GM23338 (cell line): ENCODE measurements around the gene SPA17. TPM values are rescaled to one million over a fixed set of nuclear protein-coding genes. Genes with fewer than 3 reads are reported as not detected.

Experiments
- ATAC-seq: fragments of 200-7000 bp; cut with Tn5 transposase; 3 replicates; pipeline ENCODE4 v1.9.1; 2020
- DNase-seq: peaks from one replicate; pipeline ENCODE4 v3.0.0-alpha.2; 2015; ENCODE audit warnings: low spot score
- H2AFZ ChIP-seq: fragments of 200-600 bp; sonication (generic); 2 replicates; pipeline ENCODE4 v1.8.0; 2016; ENCODE audit warnings: antibody characterized with exemption, mild to moderate bottlenecking, moderate library complexity
- H3F3A ChIP-seq: fragments of 200-600 bp; sonication (generic); replicated peaks from 2 replicates; pipeline ENCODE4 v1.8.0; 2017; ENCODE audit warnings: antibody characterized with exemption, mixed run types, low read depth
- H3K27ac ChIP-seq: fragments of 200-600 bp; sonication (generic); 2 replicates; pipeline ENCODE4 v1.6.1; 2016; ENCODE audit warnings: low read depth
- H3K27me3 ChIP-seq: fragments of 200-600 bp; sonication (generic); 2 replicates; pipeline ENCODE4 v1.8.0; 2016; ENCODE audit warnings: mild to moderate bottlenecking, mixed run types, moderate library complexity; ENCODE audit not compliant: insufficient read depth
- H3K36me3 ChIP-seq: fragments of 200-600 bp; sonication (generic); 2 replicates; pipeline ENCODE4 v1.8.0; 2016; ENCODE audit warnings: mild to moderate bottlenecking; ENCODE audit not compliant: insufficient read depth
- H3K4me1 ChIP-seq: fragments of 200-600 bp; sonication (generic); 2 replicates; pipeline ENCODE4 v1.8.0; 2016; ENCODE audit warnings: mild to moderate bottlenecking, moderate library complexity; ENCODE audit not compliant: insufficient read depth
- H3K4me2 ChIP-seq: fragments of 200-600 bp; sonication (generic); 2 replicates; pipeline ENCODE4 v1.7.1; 2017; ENCODE audit warnings: mixed run types
- H3K4me3 ChIP-seq: fragments of 200-600 bp; sonication (generic); 2 replicates; pipeline ENCODE4 v1.6.1; 2016; ENCODE audit warnings: mixed run types
- H3K79me2 ChIP-seq: fragments of 200-600 bp; sonication (generic); replicated peaks from 2 replicates; pipeline ENCODE4 v1.8.0; 2017; ENCODE audit warnings: mild to moderate bottlenecking; ENCODE audit not compliant: insufficient read depth
- H3K9me2 ChIP-seq: fragments of 200-600 bp; sonication (generic); 2 replicates; pipeline ENCODE4 v1.8.0; 2017; ENCODE audit not compliant: insufficient read depth
- H4K20me1 ChIP-seq: fragments of 200-600 bp; sonication (generic); replicated peaks from 2 replicates; pipeline ENCODE4 v1.8.0; 2017; ENCODE audit warnings: mild to moderate bottlenecking; ENCODE audit not compliant: insufficient read depth
- H3K27ac Mint-ChIP-seq: 2 replicates; pipeline ENCODE4 v1.8.0; 2020; ENCODE audit warnings: inconsistent platforms, mild to moderate bottlenecking, moderate library complexity, mixed read lengths
- H3K27me3 Mint-ChIP-seq: 3 replicates; pipeline ENCODE4 v1.8.0; 2022; ENCODE audit warnings: low read depth, mild to moderate bottlenecking, moderate library complexity, mixed read lengths, inconsistent platforms; ENCODE audit not compliant: insufficient read depth, poor library complexity
- H3K36me3 Mint-ChIP-seq: 3 replicates; pipeline ENCODE4 v1.8.0; 2021; ENCODE audit warnings: low read depth, mild to moderate bottlenecking, inconsistent platforms, moderate library complexity, mixed read lengths
- H3K4me1 Mint-ChIP-seq: 3 replicates; pipeline ENCODE4 v1.8.0; 2020; ENCODE audit warnings: mild to moderate bottlenecking, inconsistent platforms, mixed read lengths
- H3K4me3 Mint-ChIP-seq: 3 replicates; pipeline ENCODE4 v1.8.0; 2021; ENCODE audit warnings: moderate library complexity, mild to moderate bottlenecking, inconsistent platforms, mixed read lengths
- H3K9me3 Mint-ChIP-seq: 3 replicates; pipeline ENCODE4 v1.8.0; 2020; ENCODE audit warnings: moderate library complexity, mild to moderate bottlenecking, inconsistent platforms, mixed read lengths
- CREB1 ChIP-seq: fragments of 250-450 bp; sonication (Bioruptor Pico); IDR thresholded peaks from 2 replicates; pipeline ENCODE4 v1.5.0; 2020; ENCODE audit warnings: low read depth, mild to moderate bottlenecking, moderate library complexity
- EZH2 ChIP-seq: fragments of 200-600 bp; sonication (generic); IDR thresholded peaks from one replicate; pipeline ENCODE4 v1.8.0; 2017; ENCODE audit warnings: antibody characterized with exemption, mild to moderate bottlenecking, low read depth; ENCODE audit not compliant: unreplicated experiment
- EZH2phosphoT487 ChIP-seq: fragments of 200-600 bp; sonication (generic); IDR thresholded peaks from one replicate; pipeline ENCODE4 v1.8.1; 2018; ENCODE audit warnings: antibody characterized with exemption; ENCODE audit not compliant: unreplicated experiment
- JUNB ChIP-seq: IDR thresholded peaks from one replicate; pipeline ENCODE4 v1.6.1; 2016; ENCODE audit warnings: antibody characterized with exemption; ENCODE audit not compliant: unreplicated experiment
- NANOG ChIP-seq: IDR thresholded peaks from 2 replicates; pipeline ENCODE4 v1.6.1; 2016; ENCODE audit warnings: antibody characterized with exemption, borderline replicate concordance
- POLR2AphosphoS5 ChIP-seq: IDR thresholded peaks from 2 replicates; pipeline ENCODE4 v1.6.1; 2016; ENCODE audit warnings: antibody characterized with exemption, low read depth
- REST ChIP-seq: IDR thresholded peaks from one replicate; pipeline ENCODE4 v1.6.1; 2018; ENCODE audit warnings: antibody characterized with exemption; ENCODE audit not compliant: unreplicated experiment
- STAT1 ChIP-seq: IDR thresholded peaks from one replicate; pipeline ENCODE4 v1.6.1; 2016; ENCODE audit warnings: antibody characterized with exemption; ENCODE audit not compliant: unreplicated experiment
- ZNF114 ChIP-seq: fragments of 250-450 bp; sonication (Bioruptor Pico); IDR thresholded peaks from 2 replicates; pipeline ENCODE4 v1.5.0; 2020; ENCODE audit warnings: mild to moderate bottlenecking, moderate library complexity
- ZNF331 ChIP-seq: fragments of 250-450 bp; sonication (Bioruptor Pico); IDR thresholded peaks from 2 replicates; pipeline ENCODE4 v1.5.0; 2020; ENCODE audit warnings: low read depth, mild to moderate bottlenecking, moderate library complexity
- ZNF462 ChIP-seq: fragments of 250-450 bp; sonication (Bioruptor Pico); IDR thresholded peaks from 2 replicates; pipeline ENCODE4 v1.5.0; 2020; ENCODE audit warnings: mild to moderate bottlenecking, moderate library complexity
- polyA plus RNA-seq: library from polyadenylated mRNA; unstranded; fragments of >200 nt; fragmentation: Nextera tagmentation; extraction: Ambion mirVana; gene quantifications from 2 replicates; pipeline ENCODE4 v1.2.1, GENCODE V29; 2016
- total RNA-seq: library from RNA; depleted of rRNA; stranded (reverse); fragments of >200 nt; shearing (Covaris generic); gene quantifications from 2 replicates; pipeline ENCODE4 v1.2.3, GENCODE V29; 2014
- TF ChIP-seq, protein P1 (sequence below), 2 experiments: fragments of 200-600 bp in 1 of 2; sonication (generic) in 1 of 2; conservative IDR thresholded peaks; 2 replicates each; pipeline versions ENCODE4 v1.5.1 to v1.6.1; 2016 to 2017; ENCODE audit warnings: antibody characterized with exemption in 2 of 2, low read depth in 2 of 2, mild to moderate bottlenecking in 2 of 2, moderate library complexity in 1 of 2
- TF ChIP-seq, protein P2 (sequence below): IDR thresholded peaks from 2 replicates; pipeline ENCODE4 v1.6.1; 2016; ENCODE audit warnings: antibody characterized with exemption

Gene SPA17
- total and polyA plus RNA-seq, 2 experiments from 2014 or later, result 3.2 to 14.9 TPM

DNA sequence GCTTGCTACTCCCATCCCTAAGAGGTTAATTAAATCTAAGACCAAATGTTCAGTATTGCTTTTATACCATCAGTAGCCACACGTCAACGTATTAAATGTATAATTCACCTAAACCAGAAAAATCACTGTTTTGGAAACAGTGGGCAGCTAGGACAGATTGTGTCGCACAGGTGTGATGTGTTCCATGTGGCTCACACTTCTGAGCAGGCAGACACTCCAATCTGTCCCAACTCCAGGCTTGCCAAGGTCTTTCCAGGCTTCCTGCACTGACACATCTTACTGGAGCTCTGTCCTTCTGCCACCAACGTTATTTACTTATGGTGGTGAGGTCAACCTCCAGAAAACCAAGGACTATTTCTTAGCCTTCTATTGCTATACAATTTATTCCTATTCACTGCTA, 11.6 kb upstream of the SPA17 start:
- Histone ChIP-seq H3K79me2 (no peaks in the 10 kb centered on the region), H3F3A (no peaks in the 10 kb centered on the region), H3K4me1 (peaks cover 10% of the 10 kb centered on the region), H3K27me3 (peaks cover 5% of the 10 kb centered on the region; the same call in 1 of the 2 replicates), H3K4me2 (no peak overlapping the region), H3K36me3 (no peaks in the 10 kb centered on the region), H3K9me2 (no peaks in the 10 kb centered on the region), H4K20me1 (no peaks in the 10 kb centered on the region), H3K4me3 (no peak overlapping the region), H2AFZ (no peak overlapping the region), H3K27ac (no peak overlapping the region)
- TF ChIP-seq REST, result no peak
- TF ChIP-seq EZH2, result no peak
- no peak for TF ChIP-seq ZNF331 (CRISPR knock-in tag)
- TF ChIP-seq STAT1, result no peak
- TF ChIP-seq ZNF114 (CRISPR knock-in tag), result no peak
- TF ChIP-seq CREB1 (CRISPR knock-in tag), result no peak
- TF ChIP-seq ZNF462 (CRISPR knock-in tag), result no peak
- TF ChIP-seq, protein P1, sequence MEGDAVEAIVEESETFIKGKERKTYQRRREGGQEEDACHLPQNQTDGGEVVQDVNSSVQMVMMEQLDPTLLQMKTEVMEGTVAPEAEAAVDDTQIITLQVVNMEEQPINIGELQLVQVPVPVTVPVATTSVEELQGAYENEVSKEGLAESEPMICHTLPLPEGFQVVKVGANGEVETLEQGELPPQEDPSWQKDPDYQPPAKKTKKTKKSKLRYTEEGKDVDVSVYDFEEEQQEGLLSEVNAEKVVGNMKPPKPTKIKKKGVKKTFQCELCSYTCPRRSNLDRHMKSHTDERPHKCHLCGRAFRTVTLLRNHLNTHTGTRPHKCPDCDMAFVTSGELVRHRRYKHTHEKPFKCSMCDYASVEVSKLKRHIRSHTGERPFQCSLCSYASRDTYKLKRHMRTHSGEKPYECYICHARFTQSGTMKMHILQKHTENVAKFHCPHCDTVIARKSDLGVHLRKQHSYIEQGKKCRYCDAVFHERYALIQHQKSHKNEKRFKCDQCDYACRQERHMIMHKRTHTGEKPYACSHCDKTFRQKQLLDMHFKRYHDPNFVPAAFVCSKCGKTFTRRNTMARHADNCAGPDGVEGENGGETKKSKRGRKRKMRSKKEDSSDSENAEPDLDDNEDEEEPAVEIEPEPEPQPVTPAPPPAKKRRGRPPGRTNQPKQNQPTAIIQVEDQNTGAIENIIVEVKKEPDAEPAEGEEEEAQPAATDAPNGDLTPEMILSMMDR (conservative IDR thresholded peaks at IDR 0.05; ENCODE audit: low read depth in 2 of 2), result no peak
- TF ChIP-seq JUNB, result no peak
- TF ChIP-seq, protein P2, sequence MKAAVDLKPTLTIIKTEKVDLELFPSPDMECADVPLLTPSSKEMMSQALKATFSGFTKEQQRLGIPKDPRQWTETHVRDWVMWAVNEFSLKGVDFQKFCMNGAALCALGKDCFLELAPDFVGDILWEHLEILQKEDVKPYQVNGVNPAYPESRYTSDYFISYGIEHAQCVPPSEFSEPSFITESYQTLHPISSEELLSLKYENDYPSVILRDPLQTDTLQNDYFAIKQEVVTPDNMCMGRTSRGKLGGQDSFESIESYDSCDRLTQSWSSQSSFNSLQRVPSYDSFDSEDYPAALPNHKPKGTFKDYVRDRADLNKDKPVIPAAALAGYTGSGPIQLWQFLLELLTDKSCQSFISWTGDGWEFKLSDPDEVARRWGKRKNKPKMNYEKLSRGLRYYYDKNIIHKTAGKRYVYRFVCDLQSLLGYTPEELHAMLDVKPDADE, result no peak
- TF ChIP-seq POLR2AphosphoS5, result no peak
- no peak for TF ChIP-seq EZH2phosphoT487
- TF ChIP-seq NANOG, result no peak
- DNase-seq (no peak), ATAC-seq (no peak)
- Mint-ChIP-seq H3K27ac (no peak overlapping the region), H3K4me3 (no peak overlapping the region), H3K27me3 (peaks cover 6% of the 10 kb centered on the region), H3K36me3 (no peaks in the 10 kb centered on the region; the same call in 2 of the 3 replicates), H3K9me3 (no peaks in the 10 kb centered on the region), H3K4me1 (peaks cover 16% of the 10 kb centered on the region)
